Testis (tissue), 3 donors: ENCODE results near the gene MYO1F. TPM values are rescaled to one million over a fixed set of nuclear protein-coding genes. Genes with fewer than 3 reads are reported as not detected.
A peak's percentile ranks its signal among the peaks of the same experiment; 100 is the strongest.

ENCODE experiments used
- DNase-seq: peaks from one replicate; pipeline ENCODE4 v3.0.0-alpha.2; 2019
- H3K27ac ChIP-seq, 2 donors: fragments of 200-600 bp; sonication (generic); one replicate each; pipeline ENCODE4 v1.5.1; 2019
- H3K27me3 ChIP-seq: fragments of 200-600 bp; sonication (generic); one replicate; pipeline ENCODE4 v1.5.1; 2019
- H3K36me3 ChIP-seq: fragments of 200-600 bp; sonication (generic); one replicate; pipeline ENCODE4 v1.5.1; 2017; ENCODE audit warnings: low read depth; ENCODE audit errors: missing control alignments
- H3K4me1 ChIP-seq: fragments of 200-600 bp; sonication (generic); one replicate; pipeline ENCODE4 v1.5.1; 2019
- H3K4me3 ChIP-seq, 2 donors: fragments of 200-600 bp; sonication (generic); one replicate each; pipeline ENCODE4 v1.5.1; 2017 to 2019
- H3K9me3 ChIP-seq: fragments of 200-600 bp; sonication (generic); one replicate; pipeline ENCODE4 v1.5.1; 2017
- CTCF ChIP-seq, 3 experiments: fragments of 450-650 bp in 2 of 3; fragments of 200-600 bp in 1 of 3; sonication (generic) in 1 of 3; IDR thresholded peaks; one replicate each; pipeline ENCODE4 v1.5.1; 2016 to 2019; ENCODE audit warnings: antibody characterized with exemption in 3 of 3, mild to moderate bottlenecking in 2 of 3, moderate library complexity in 1 of 3
- POLR2A ChIP-seq: fragments of 450-650 bp; IDR thresholded peaks from one replicate; pipeline ENCODE4 v1.6.1; 2017; ENCODE audit warnings: antibody characterized with exemption, mild to moderate bottlenecking, moderate library complexity
- WGBS, 2 donors: methylation state at CpG; one replicate each; pipeline ENCODE4 v1.1.5; 2018; 5-methylcytosine and 5-hydroxymethylcytosine counted together
- intact Hi-C: fragments of 100-400 bp; cut with DNase I; formaldehyde crosslinking; loops from one replicate; pipeline ENCODE4 v1.15.1; 2023; ENCODE audit warnings: low total_unique reads
- polyA plus RNA-seq: library from polyadenylated mRNA; stranded (reverse); fragments of 350-450 nt; fragmentation: Illumina TruSeq; extraction: RNeasy Lipid Tissue Mini Kit (QIAGEN cat#74804); gene quantifications from one replicate; pipeline ENCODE4 v1.2.3, GENCODE V29; 2014; ENCODE audit warnings: low read depth, low replicate concordance; ENCODE audit not compliant: insufficient read depth
- total RNA-seq, 2 donors: library from RNA; depleted of rRNA; stranded (reverse); fragments of >200 nt; gene quantifications; one replicate each; pipeline ENCODE4 v1.2.3, GENCODE V29; 2016

The MYO1F gene
- total and polyA plus RNA-seq, 3 donors from 2014 or later, result 4.7 to 6.7 (median 5.9) TPM

- Histone ChIP-seq H3K9me3 (no peaks in the 10 kb centered on the region), H3K27me3 (no peaks in the 10 kb centered on the region), H3K27ac (no peak overlapping the region), H3K36me3 (no peaks in the 10 kb centered on the region), H3K4me3 (no peak overlapping the region), H3K4me1 (peaks cover 4% of the 10 kb centered on the region)
- DNase-seq, result peak; percentile 55
- no peak for TF ChIP-seq POLR2A
- TF ChIP-seq CTCF (IDR thresholded peaks at IDR 0.05), result no peak
- WGBS, 2 donors, result 31 to 55% methylated on average over 8 to 12 of the region's 12 CpGs
- intact Hi-C loops, result no loop called here
These were observed 34.9 kb upstream of the MYO1F start for GRCh38 chr19:8611877-8612806.

GRCh38 chr19:8611391-8611876 is 34.2 kb upstream of the MYO1F start:
- no peaks in the 10 kb centered on the region for H3K9me3 ChIP-seq
- no peaks in the 10 kb centered on the region for H3K27me3 ChIP-seq
- intact Hi-C loops, result no loop called here
- TF ChIP-seq CTCF (IDR thresholded peaks at IDR 0.05) (no peak), POLR2A (no peak)
- H3K4me3 ChIP-seq, result no peak overlapping the region
- WGBS, 2 donors, result 33 to 36% methylated on average over 15 of the region's 18 CpGs
- H3K4me1 ChIP-seq, result peaks cover 4% of the 10 kb centered on the region
- no peak overlapping the region for H3K27ac ChIP-seq
- no peak for DNase-seq
- H3K36me3 ChIP-seq, result no peaks in the 10 kb centered on the region

- WGBS, 2 donors, result 0 to 17% methylated on average over 1 to 2 of the region's 9 CpGs
- no peaks in the 10 kb centered on the region for H3K36me3 ChIP-seq
- H3K27me3 ChIP-seq, result no peaks in the 10 kb centered on the region
- no peaks in the 10 kb centered on the region for H3K9me3 ChIP-seq
- TF ChIP-seq CTCF (IDR thresholded peaks at IDR 0.05) (no peak), POLR2A (no peak)
- peak overlapping the region in 1 of 2 donors; percentile 65 for H3K4me3 ChIP-seq
- DNase-seq, result no peak
- intact Hi-C loops, result no loop called here
- peaks cover 4% of the 10 kb centered on the region for H3K4me1 ChIP-seq
- peak overlapping the region in 1 of 2 donors; percentile 56 for H3K27ac ChIP-seq
These were observed 33.7 kb upstream of the MYO1F start for GRCh38 chr19:8610936-8611300.

- no peak for DNase-seq
- TF ChIP-seq POLR2A (no peak), CTCF (IDR thresholded peaks at IDR 0.05) (no peak)
- intact Hi-C loops, result no loop called here
- peak within 1 kb of the TSS; percentile 68 to 76 for H3K27ac ChIP-seq
- WGBS, 2 donors, result 1 to 2% methylated on average over 22 to 35 of the region's 74 CpGs
- H3K4me1 ChIP-seq, result peaks cover 4% of the 10 kb centered on the region
- H3K27me3 ChIP-seq, result no peaks in the 10 kb centered on the region
- no peaks in the 10 kb centered on the region for H3K9me3 ChIP-seq
- no peaks in the 10 kb centered on the region for H3K36me3 ChIP-seq
- H3K4me3 ChIP-seq, result peak within 1 kb of the TSS; percentile 65 to 70
These were observed 33.0 kb upstream of the MYO1F start, which contains the start of gene ADAMTS10 for GRCh38 chr19:8610041-8610935. ADAMTS10 (minus strand) TSS chr19:8610715; CDS start chr19:8605710, 5,005 bp downstream.
